ENCODE data around the gene HNRNPK. TPM values are rescaled to one million over a fixed set of nuclear protein-coding genes. Genes with fewer than 3 reads are reported as not detected.

HNRNPK gene
- total RNA-seq, 2 donors from 2014 or later: 451 to 491 TPM

GRCh38 chr9:83964973-83965349 is 15.1 kb downstream of the HNRNPK start:
- no peak for TF ChIP-seq CTCF (IDR thresholded peaks at IDR 0.05)
- H3K36me3 ChIP-seq: peaks cover 9% of the 10 kb centered on the region
- no peak overlapping the region for H3K27ac ChIP-seq
- no peaks in the 10 kb centered on the region for H3K9me3 ChIP-seq
- H3K9ac ChIP-seq (ENCODE audit: low read depth in 2 of 2, low read length in 2 of 2): no peak overlapping the region
- peaks cover 3% of the 10 kb centered on the region for H3K4me1 ChIP-seq
- intact Hi-C loops (cut with DNase I): no loop called here
- no peak for DNase-seq
- no peaks in the 10 kb centered on the region for H3K27me3 ChIP-seq
- no peak overlapping the region for H3K4me3 ChIP-seq

- Histone ChIP-seq H3K9ac (ENCODE audit: low read depth in 2 of 2, low read length in 2 of 2) (peak overlapping the region in 1 of 2 donors; percentile 1), H3K36me3 (peaks cover 4% of the 10 kb centered on the region), H3K27ac (peak overlapping the region; percentile 4), H3K27me3 (no peaks in the 10 kb centered on the region), H3K4me3 (no peak overlapping the region), H3K9me3 (no peaks in the 10 kb centered on the region), H3K4me1 (peaks cover 3% of the 10 kb centered on the region)
- no peak for DNase-seq
- intact Hi-C loops (cut with DNase I): no loop called here
- TF ChIP-seq CTCF (IDR thresholded peaks at IDR 0.05): no peak
Observed at GRCh38 chr9:83962165-83962564, 17.9 kb downstream of the HNRNPK start.

- intact Hi-C loops (cut with DNase I): no loop called here
- no peaks in the 10 kb centered on the region for H3K36me3 ChIP-seq
- H3K4me1 ChIP-seq: peaks cover 3% of the 10 kb centered on the region
- no peak overlapping the region for H3K9ac ChIP-seq (ENCODE audit: low read depth in 2 of 2, low read length in 2 of 2)
- TF ChIP-seq CTCF (IDR thresholded peaks at IDR 0.05): no peak
- no peak overlapping the region for H3K27ac ChIP-seq
- no peak for DNase-seq
- no peak overlapping the region for H3K4me3 ChIP-seq
- H3K9me3 ChIP-seq: no peaks in the 10 kb centered on the region
- H3K27me3 ChIP-seq: no peaks in the 10 kb centered on the region
Observed at GRCh38 chr9:83960991-83961390, 19.0 kb downstream of the HNRNPK start.

- Histone ChIP-seq H3K36me3 (no peaks in the 10 kb centered on the region), H3K4me1 (peaks cover 3% of the 10 kb centered on the region), H3K9me3 (no peaks in the 10 kb centered on the region), H3K4me3 (no peak overlapping the region), H3K27me3 (no peaks in the 10 kb centered on the region), H3K9ac (ENCODE audit: low read depth in 2 of 2, low read length in 2 of 2) (no peak overlapping the region), H3K27ac (no peak overlapping the region)
- DNase-seq: no peak
- no peak for TF ChIP-seq CTCF (IDR thresholded peaks at IDR 0.05)
- intact Hi-C loops (cut with DNase I): no loop called here
Observed at GRCh38 chr9:83959061-83959460, 21.0 kb downstream of the HNRNPK start.

GRCh38 chr9:83957248-83957513 is 22.8 kb downstream of the HNRNPK start:
- Histone ChIP-seq H3K36me3 (no peaks in the 10 kb centered on the region), H3K4me1 (peaks cover 3% of the 10 kb centered on the region), H3K27me3 (no peaks in the 10 kb centered on the region), H3K27ac (peak overlapping the region; percentile 87), H3K9me3 (no peaks in the 10 kb centered on the region), H3K4me3 (peak overlapping the region; percentile 62), H3K9ac (ENCODE audit: low read depth in 2 of 2, low read length in 2 of 2) (peak overlapping the region; percentile 77 to 86)
- intact Hi-C loops (cut with DNase I): no loop called here
- DNase-seq: no peak
- TF ChIP-seq CTCF (IDR thresholded peaks at IDR 0.05): no peak

All from colonic mucosa (tissue), 4 donors.